AG04449 (cell line): Measurements from ENCODE around the gene CTNNA1.

Source experiments
- CTCF ChIA-PET: fragments of 350-600 bp; formaldehyde crosslinking; extraction: SDS; loops from one replicate; lab custom pipeline; 2021; ENCODE audit warnings: antibody characterized with exemption; lab: Yijun Ruan, JAX
- POLR2A ChIA-PET: fragments of 400-600, 350-600 bp; formaldehyde crosslinking; extraction: SDS; loops from one replicate; lab custom pipeline; 2020; ENCODE audit warnings: antibody characterized with exemption, inconsistent platforms; lab: Yijun Ruan, JAX
- DNase-seq: peaks from one replicate; pipeline ENCODE4 v3.0.0-alpha.2; 2010; ENCODE audit warnings: low read depth, low spot score
- H3K4me3 ChIP-seq: 2 replicates; pipeline ENCODE4 v1.5.1; 2011; ENCODE audit warnings: low read depth, mild to moderate bottlenecking, control low read depth, low read length
- CTCF ChIP-seq: IDR thresholded peaks from one replicate; pipeline ENCODE4 v1.5.1; 2011; ENCODE audit warnings: mild to moderate bottlenecking, moderate library complexity, low read length, control low read depth, inconsistent platforms; ENCODE audit not compliant: insufficient read depth; ENCODE audit errors: missing control alignments

The CTNNA1 gene

DNA sequence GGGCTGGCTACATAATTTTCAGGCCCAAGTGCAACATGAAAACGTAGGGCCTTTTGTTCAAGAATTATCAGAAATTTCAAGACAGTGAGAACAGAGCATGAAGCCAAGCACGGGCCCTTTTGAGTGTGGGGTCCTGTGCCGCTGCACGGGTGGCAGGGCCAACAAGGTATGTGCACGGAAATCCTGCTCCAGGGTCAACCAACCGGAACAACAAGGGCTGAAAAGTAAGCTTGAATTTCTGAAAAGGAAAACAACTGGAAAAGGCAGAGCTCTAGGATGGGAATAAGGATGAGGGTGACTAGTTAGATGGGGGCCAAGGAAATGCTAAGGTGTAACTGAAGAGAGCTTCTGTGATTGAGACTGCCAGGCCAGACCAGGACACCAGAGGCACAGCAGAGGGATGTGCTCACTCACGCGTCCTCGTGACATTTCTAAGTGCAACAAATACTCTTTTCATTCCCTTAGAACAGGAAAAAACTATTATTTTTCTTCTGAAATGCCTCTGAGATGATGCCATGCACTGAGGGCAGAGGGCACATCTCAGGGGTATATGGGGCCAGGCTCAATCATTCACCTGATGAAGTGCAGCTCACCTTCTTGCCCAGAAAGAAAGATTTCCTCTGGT is 202.6 kb downstream of the CTNNA1 start:
- TF ChIP-seq CTCF = no peak
- DNase-seq = no peak
- POLR2A ChIA-PET = no interaction called here
- no peak overlapping the region for H3K4me3 ChIP-seq
- CTCF ChIA-PET = no interaction called here

DNA sequence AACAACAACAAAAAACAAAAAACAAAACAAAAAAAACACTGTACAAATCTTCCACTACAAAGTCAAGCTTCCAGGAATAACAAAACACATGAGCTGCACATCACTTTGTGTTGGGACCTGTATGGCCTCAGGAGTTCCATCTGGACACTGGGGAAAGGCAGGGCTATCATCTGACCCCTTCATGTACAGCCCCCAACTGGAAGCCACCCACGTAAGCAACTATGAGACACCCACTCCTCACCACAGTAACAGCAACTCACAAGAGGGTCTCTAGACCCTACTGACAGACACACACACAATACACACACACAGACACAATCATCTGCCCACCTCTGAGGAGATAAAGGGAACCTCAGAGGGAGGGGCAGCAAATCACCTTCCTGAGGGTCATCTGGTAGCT is 203.6 kb downstream of the CTNNA1 start:
- ChIA-PET CTCF (no interaction called here), POLR2A (no interaction called here)
- DNase-seq = no peak
- no peak overlapping the region for H3K4me3 ChIP-seq
- TF ChIP-seq CTCF = no peak

DNA sequence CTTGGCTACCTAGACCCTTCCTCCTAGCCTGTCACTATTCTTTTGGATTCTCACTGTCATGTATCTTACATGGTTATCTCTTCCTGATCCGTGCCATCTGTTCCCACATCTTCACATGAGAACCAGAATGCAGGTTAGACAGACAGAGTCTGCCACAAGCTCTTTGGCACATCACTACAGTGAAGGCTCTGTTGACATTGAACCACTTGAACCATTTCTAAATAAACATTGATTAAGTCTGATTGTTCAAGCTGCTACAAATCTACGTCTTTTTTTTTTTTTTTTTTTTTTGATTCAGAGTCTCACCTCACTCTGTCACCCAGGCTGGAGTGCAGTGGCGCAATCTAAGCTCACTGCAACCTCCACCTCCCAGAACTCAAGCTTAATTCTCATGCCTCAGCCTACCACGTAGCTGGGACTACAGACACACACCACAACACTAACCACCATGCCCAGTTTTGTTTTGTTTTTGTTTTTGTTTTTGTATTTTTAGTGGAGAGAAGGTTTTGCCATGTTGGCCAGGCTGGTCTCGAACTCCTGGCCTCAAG is 207.0 kb downstream of the CTNNA1 start:
- CTCF ChIA-PET = interaction anchor here (0.8 to 1.1 kb wide), 2 partner anchors 9 to 381 kb away, joined by 3 read pairs; no protein-coding TSS in a partner anchor
- POLR2A ChIA-PET = no interaction called here
- no peak for TF ChIP-seq CTCF
- H3K4me3 ChIP-seq = no peak overlapping the region
- DNase-seq = no peak

- ChIA-PET POLR2A (no interaction called here), CTCF (no interaction called here)
- no peak for TF ChIP-seq CTCF
- no peak for DNase-seq
- no peak overlapping the region for H3K4me3 ChIP-seq
Measured at GRCh38 chr5:138961221-138961620, 208.0 kb downstream of the CTNNA1 start.

- no peak for DNase-seq
- ChIA-PET CTCF (no interaction called here), POLR2A (no interaction called here)
- no peak for TF ChIP-seq CTCF
- H3K4me3 ChIP-seq = no peak overlapping the region
Measured at GRCh38 chr5:138961729-138962128, 208.5 kb downstream of the CTNNA1 start.

GRCh38 chr5:138962614-138963370 is 209.6 kb downstream of the CTNNA1 start:
- TF ChIP-seq CTCF = no peak
- H3K4me3 ChIP-seq = no peak overlapping the region
- ChIA-PET POLR2A (no interaction called here), CTCF (interaction anchor here (0.7 to 1.2 kb wide), 2 partner anchors 12 to 298 kb away, joined by 3 read pairs; no protein-coding TSS in a partner anchor)
- no peak for DNase-seq
